GM21737 (cell line): ENCODE results near the gene ERMP1.
A peak's percentile ranks its signal among the peaks of the same experiment; 100 is the strongest.
"Not testable (repeated sequence)": the region's sequence is repeated elsewhere in the genome, so short reads cannot be mapped to it uniquely, and the experiment has no call there.

Source experiments
- ATAC-seq: cut with Tn5 transposase; IDR thresholded peaks from one replicate; pipeline ENCODE4 v1.9.1; 2021; ENCODE audit warnings: mild to moderate bottlenecking, moderate library complexity; ENCODE audit not compliant: unreplicated experiment

The ERMP1 gene

GRCh38 chr9:5784526-5785315, 48.2 kb downstream of the ERMP1 start:
- ATAC-seq = no peak

GRCh38 chr9:5783982-5784381, 48.9 kb downstream of the ERMP1 start:
- no peak for ATAC-seq

- not testable (repeated sequence) for ATAC-seq
Measured at GRCh38 chr9:5783420-5783819, 49.5 kb downstream of the ERMP1 start.

GRCh38 chr9:5779705-5780218, 53.2 kb downstream of the ERMP1 start:
- not testable (repeated sequence) for ATAC-seq

- ATAC-seq = no peak
Measured at GRCh38 chr9:5778805-5779204, 54.1 kb downstream of the ERMP1 start.

GRCh38 chr9:5773324-5773999, 59.5 kb downstream of the ERMP1 start:
- no peak for ATAC-seq

- ATAC-seq = no peak
Measured at GRCh38 chr9:5767968-5768932, 64.7 kb downstream of the ERMP1 start.

GRCh38 chr9:5764130-5764868, 68.6 kb downstream of the ERMP1 start:
- ATAC-seq = peak; percentile 87

GRCh38 chr9:5762421-5762820, 70.5 kb downstream of the ERMP1 start:
- no peak for ATAC-seq

GRCh38 chr9:5760338-5760737, 72.6 kb downstream of the ERMP1 start:
- no peak for ATAC-seq

- no peak for ATAC-seq
Measured at GRCh38 chr9:5756633-5757032, 76.3 kb downstream of the ERMP1 start.

GRCh38 chr9:5750569-5750968, 82.3 kb downstream of the ERMP1 start:
- ATAC-seq = no peak

GRCh38 chr9:5749306-5749705, 83.6 kb downstream of the ERMP1 start:
- ATAC-seq = no peak

GRCh38 chr9:5748438-5748837, 84.5 kb downstream of the ERMP1 start:
- ATAC-seq = no peak

GRCh38 chr9:5743109-5743508, 89.8 kb downstream of the ERMP1 start:
- ATAC-seq = no peak

- ATAC-seq = no peak
Measured at GRCh38 chr9:5736563-5737346, 96.2 kb downstream of the ERMP1 start.

GRCh38 chr9:5735072-5735471, 97.8 kb downstream of the ERMP1 start:
- no peak for ATAC-seq
